Neural cell (in vitro differentiated cells): ENCODE measurements around the gene SGCD.

Experiments
- EP300 ChIP-seq: fragments of 450-650 bp; conservative IDR thresholded peaks from 2 replicates; pipeline ENCODE4 v1.6.1; 2014; ENCODE audit warnings: antibody characterized with exemption, mild to moderate bottlenecking, moderate library complexity; ENCODE audit not compliant: poor library complexity, severe bottlenecking
- EZH2 ChIP-seq: fragments of 200-600, 300-800 bp; shearing (Covaris generic), sonication (generic); IDR thresholded peaks from 2 replicates; pipeline ENCODE4 v1.6.1; 2014; ENCODE audit warnings: antibody characterized with exemption, low read length, borderline replicate concordance, mild to moderate bottlenecking; ENCODE audit not compliant: insufficient read depth, poor library complexity, severe bottlenecking
- POLR2AphosphoS5 ChIP-seq: IDR thresholded peaks from 2 replicates; pipeline ENCODE4 v1.6.1; 2012
- RAD21 ChIP-seq: fragments of 450-650 bp; conservative IDR thresholded peaks from 2 replicates; pipeline ENCODE4 v1.6.1; 2014; ENCODE audit warnings: antibody characterized with exemption, mild to moderate bottlenecking, moderate library complexity
- SMC3 ChIP-seq: fragments of 450-650 bp; conservative IDR thresholded peaks from 2 replicates; pipeline ENCODE4 v1.6.1; 2014; ENCODE audit warnings: antibody characterized with exemption, mild to moderate bottlenecking, moderate library complexity; ENCODE audit not compliant: poor library complexity
- TAF1 ChIP-seq: IDR thresholded peaks from 2 replicates; pipeline ENCODE4 v1.6.1; 2012; ENCODE audit warnings: low read depth
- TF ChIP-seq, protein P1 (sequence below): fragments of 450-650 bp; IDR thresholded peaks from 2 replicates; pipeline ENCODE4 v1.5.1; 2014; ENCODE audit warnings: antibody characterized with exemption, mild to moderate bottlenecking, moderate library complexity; ENCODE audit not compliant: poor library complexity, severe bottlenecking
- TF ChIP-seq, protein P2 (sequence below): IDR thresholded peaks from 2 replicates; pipeline ENCODE4 v1.6.1; 2012; ENCODE audit warnings: borderline replicate concordance

DNA sequence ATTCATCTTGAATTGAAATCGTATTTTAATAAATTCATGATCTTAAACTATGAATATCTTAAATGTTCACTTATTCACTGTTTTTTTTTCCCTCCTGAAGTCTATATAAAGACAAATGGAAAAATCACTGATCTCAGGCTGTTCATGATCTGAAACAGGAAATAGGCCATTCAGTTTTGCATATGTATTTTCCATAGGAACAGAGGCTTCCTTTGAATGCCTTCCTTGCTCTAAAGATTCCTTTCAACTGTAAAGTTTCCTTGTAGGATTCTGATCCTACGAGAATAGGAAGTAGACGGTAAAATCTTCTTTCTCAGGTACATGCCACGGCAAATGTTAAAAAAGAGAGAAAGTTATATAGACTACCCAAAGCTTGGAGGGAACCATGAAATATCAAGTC is 328.8 kb downstream of the SGCD start:
- TF ChIP-seq, protein P1, sequence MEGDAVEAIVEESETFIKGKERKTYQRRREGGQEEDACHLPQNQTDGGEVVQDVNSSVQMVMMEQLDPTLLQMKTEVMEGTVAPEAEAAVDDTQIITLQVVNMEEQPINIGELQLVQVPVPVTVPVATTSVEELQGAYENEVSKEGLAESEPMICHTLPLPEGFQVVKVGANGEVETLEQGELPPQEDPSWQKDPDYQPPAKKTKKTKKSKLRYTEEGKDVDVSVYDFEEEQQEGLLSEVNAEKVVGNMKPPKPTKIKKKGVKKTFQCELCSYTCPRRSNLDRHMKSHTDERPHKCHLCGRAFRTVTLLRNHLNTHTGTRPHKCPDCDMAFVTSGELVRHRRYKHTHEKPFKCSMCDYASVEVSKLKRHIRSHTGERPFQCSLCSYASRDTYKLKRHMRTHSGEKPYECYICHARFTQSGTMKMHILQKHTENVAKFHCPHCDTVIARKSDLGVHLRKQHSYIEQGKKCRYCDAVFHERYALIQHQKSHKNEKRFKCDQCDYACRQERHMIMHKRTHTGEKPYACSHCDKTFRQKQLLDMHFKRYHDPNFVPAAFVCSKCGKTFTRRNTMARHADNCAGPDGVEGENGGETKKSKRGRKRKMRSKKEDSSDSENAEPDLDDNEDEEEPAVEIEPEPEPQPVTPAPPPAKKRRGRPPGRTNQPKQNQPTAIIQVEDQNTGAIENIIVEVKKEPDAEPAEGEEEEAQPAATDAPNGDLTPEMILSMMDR: no peak
- TF ChIP-seq EP300: no peak
- TF ChIP-seq EZH2: no peak
- no peak for TF ChIP-seq TAF1
- TF ChIP-seq, protein P2, sequence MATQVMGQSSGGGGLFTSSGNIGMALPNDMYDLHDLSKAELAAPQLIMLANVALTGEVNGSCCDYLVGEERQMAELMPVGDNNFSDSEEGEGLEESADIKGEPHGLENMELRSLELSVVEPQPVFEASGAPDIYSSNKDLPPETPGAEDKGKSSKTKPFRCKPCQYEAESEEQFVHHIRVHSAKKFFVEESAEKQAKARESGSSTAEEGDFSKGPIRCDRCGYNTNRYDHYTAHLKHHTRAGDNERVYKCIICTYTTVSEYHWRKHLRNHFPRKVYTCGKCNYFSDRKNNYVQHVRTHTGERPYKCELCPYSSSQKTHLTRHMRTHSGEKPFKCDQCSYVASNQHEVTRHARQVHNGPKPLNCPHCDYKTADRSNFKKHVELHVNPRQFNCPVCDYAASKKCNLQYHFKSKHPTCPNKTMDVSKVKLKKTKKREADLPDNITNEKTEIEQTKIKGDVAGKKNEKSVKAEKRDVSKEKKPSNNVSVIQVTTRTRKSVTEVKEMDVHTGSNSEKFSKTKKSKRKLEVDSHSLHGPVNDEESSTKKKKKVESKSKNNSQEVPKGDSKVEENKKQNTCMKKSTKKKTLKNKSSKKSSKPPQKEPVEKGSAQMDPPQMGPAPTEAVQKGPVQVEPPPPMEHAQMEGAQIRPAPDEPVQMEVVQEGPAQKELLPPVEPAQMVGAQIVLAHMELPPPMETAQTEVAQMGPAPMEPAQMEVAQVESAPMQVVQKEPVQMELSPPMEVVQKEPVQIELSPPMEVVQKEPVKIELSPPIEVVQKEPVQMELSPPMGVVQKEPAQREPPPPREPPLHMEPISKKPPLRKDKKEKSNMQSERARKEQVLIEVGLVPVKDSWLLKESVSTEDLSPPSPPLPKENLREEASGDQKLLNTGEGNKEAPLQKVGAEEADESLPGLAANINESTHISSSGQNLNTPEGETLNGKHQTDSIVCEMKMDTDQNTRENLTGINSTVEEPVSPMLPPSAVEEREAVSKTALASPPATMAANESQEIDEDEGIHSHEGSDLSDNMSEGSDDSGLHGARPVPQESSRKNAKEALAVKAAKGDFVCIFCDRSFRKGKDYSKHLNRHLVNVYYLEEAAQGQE: no peak
- no peak for TF ChIP-seq RAD21
- no peak for TF ChIP-seq POLR2AphosphoS5
- TF ChIP-seq SMC3: no peak
